CD4-positive, alpha-beta T cell treated with Interleukin-21 for 1 hour (primary cell): Measurements from ENCODE around the gene NAP1L4.
A peak's percentile ranks its signal among the peaks of the same experiment; 100 is the strongest.
"Not testable (repeated sequence)": the region's sequence is repeated elsewhere in the genome, so short reads cannot be mapped to it uniquely, and the experiment has no call there.

Experiments used
- DNase-seq: peaks from one replicate; pipeline ENCODE4 v3.0.0-alpha.2; 2020

The NAP1L4 gene

GRCh38 chr11:2955906-2956476, 36.1 kb downstream of the NAP1L4 start:
- no peak for DNase-seq

GRCh38 chr11:2954263-2954662, 37.9 kb downstream of the NAP1L4 start:
- DNase-seq, result no peak

GRCh38 chr11:2952290-2952689, 39.8 kb downstream of the NAP1L4 start:
- no peak for DNase-seq

DNA sequence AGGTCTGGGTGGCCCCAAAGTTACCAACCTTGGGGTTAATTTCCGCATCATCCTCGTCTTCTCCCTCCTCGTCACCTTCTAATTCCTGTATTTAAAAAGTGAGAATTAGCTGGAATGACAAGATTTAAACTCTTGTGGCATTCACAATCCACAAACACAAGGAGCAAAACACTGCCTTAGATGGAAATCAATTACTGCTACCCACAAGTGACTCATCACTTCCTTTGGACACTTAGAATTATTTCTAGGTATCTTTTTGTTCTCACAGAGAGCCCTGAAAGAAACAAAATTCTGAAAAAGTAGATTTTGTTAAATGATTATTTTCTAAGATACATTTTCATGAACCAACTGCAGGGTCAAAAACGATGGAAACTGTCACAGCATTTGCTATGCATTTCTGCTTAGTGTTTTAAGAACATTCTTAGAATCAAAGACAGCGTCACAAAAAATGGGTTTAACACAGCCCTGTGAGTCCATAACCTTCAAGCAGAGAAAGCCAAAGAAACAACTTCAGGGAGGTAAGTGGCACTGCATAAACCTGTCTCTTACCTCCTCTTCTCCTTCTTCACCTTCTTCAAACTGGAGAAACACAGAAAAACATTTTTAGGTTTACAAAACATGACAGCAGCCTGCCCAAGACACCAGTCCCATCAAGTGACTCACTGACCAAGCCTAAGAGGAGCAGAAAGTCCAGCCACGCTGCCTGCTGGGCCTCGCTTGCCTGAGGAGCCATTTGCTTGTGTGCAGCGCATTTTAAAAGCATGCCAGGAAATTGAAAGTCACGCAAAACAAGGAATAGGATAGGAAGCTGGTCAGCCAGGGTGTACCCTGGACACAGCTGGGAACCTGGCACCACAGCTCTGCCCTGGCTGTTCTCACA, 40.7 kb downstream of the NAP1L4 start:
- no peak for DNase-seq

DNA sequence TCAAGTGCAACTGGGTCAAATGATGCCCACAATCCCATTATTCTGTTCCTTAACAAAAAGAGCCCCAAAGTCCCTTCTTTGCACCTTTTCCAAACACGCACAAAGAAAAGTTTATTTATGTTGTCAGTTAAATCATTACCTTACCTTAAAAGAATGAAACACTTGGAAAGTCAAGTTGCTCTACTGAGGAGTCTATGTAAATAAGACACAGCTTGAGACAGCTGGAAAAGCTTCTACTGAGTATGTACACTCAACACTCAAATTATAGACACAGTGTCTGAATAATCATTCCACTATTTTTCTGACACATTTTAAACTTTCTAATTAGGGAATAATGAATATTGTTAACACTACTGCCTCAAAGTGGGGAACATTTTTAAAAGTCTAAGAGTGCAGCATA, 41.3 kb downstream of the NAP1L4 start:
- DNase-seq, result no peak

DNA sequence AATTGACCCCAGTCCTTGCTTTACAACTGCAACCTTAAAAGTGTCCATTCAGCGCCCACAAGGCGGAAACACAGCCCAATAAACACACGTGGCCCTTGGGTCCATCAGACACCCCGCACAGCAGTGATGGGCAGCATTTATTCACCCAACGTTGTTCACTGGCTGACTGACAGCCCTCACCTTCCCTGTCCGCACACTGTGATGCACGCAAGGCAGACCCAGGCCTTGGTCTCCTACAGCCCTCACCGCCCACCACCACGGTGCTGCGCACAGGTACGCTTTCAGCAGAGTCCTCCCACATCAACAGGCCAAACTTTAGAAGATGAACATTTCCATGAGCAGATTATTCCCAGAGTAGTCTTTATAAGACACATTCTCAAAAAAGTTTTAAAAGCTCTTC, 42.2 kb downstream of the NAP1L4 start:
- no peak for DNase-seq

GRCh38 chr11:2947744-2948143, 44.4 kb downstream of the NAP1L4 start:
- DNase-seq, result no peak

GRCh38 chr11:2945757-2946287, 46.3 kb downstream of the NAP1L4 start:
- DNase-seq, result no peak

- peak; percentile 42 for DNase-seq
Measured at GRCh38 chr11:2945031-2945756, 46.9 kb downstream of the NAP1L4 start.

DNA sequence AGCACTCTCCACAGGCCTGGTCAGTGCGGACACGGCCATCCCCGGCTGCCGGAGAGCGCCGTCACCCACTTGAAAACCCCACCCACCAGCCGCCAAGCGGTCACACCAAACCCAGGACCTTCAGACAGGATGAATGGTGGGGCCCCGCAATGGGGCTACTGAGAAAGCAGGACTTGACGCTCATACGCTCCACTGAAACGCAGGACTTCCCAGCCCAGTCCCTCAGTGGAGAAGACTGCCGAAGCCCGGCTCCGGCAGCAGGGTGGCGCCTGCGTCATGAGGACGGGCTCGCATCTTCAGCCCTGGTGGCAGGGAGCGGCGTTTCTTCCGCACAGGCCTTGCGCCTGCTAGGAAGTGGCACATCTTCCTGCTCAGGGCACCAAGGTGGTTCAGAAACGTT, 47.6 kb downstream of the NAP1L4 start:
- DNase-seq, result no peak

DNA sequence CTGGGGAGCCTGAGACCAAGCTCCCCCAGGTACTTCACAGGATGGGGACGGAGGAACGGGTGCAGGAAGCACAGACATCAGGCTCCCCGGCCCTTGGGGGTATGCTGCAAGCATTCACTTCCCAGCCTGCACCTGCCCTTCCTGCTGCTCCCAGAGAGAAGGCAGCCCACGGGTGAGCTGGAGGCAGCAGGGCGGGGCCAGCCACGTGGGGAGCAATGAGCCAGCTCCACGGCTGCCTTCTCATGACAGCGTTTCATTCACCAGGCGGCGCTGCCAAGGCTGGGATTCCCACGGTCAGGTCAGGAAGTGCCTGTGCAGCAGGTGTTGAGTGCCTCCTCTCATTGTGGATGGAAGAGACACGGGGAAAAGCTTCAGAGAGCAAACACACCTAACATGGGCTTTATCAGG, 48.4 kb downstream of the NAP1L4 start:
- DNase-seq, result no peak

- DNase-seq, result no peak
Measured at GRCh38 chr11:2942872-2943710, 49.0 kb downstream of the NAP1L4 start.

DNA sequence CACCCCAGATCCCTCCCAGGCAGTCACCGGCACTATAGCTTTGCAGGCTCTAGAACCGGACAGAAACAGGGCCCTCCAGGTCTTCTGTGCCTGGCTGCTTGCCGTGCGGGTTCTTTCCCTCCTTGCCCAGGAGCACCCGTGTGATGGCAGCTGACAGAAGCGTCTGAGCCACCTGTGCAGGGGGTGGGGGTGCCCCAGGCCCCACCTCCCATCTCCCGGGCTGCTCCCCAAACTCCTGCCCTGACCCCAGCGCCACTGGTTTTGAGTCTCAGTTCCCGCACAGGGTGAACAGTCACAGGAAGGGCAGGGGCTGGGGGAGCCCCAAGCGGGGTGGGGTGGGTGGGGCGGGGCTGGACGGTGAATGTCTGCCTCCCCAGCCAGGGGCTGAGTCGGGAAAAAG, 49.7 kb downstream of the NAP1L4 start:
- DNase-seq, result no peak

DNA sequence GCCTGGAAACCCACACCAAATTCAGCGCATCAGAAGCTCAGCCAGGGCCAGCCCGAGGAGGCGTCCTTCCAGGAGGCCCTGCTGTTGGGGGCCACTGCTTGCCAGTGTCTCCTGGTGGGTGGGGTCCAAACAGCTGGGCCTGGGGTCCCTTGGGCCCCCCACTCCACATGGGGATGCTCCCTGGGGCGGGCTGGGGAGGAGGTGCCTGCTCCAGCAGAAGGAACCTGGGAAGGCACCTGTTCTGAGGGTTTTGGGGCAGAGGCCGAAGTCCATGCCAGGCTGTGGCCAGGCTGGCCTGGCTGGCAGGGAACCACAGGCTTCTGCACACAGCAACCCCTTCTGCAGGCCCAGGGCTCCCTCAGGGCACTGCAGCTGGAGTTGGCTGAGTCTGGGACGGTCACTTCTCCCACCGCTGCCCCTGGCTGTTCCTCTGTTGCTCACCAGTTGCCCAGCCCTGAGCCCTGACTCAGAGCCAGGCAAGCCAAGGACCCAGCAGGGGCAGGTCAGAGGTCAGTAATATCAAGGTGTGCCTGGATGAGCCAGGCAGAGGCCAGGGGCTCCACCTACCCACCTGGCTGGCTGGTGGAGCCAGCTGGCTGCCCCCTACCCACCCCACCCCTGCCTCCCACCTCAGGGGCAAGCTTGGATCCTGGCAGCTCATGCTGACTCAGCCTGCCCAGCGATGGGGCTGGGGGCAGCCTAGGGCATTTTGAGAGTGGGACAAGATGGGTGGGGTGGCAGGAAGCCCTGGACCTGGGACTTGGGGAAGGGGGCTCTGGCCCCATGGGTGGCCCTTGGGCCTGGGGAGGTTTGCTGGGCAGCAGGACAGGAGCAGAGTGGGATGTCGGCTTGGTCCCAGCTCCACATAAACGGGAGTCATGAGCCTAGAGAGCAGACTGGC, 51.0 kb downstream of the NAP1L4 start:
- DNase-seq, result no peak

DNA sequence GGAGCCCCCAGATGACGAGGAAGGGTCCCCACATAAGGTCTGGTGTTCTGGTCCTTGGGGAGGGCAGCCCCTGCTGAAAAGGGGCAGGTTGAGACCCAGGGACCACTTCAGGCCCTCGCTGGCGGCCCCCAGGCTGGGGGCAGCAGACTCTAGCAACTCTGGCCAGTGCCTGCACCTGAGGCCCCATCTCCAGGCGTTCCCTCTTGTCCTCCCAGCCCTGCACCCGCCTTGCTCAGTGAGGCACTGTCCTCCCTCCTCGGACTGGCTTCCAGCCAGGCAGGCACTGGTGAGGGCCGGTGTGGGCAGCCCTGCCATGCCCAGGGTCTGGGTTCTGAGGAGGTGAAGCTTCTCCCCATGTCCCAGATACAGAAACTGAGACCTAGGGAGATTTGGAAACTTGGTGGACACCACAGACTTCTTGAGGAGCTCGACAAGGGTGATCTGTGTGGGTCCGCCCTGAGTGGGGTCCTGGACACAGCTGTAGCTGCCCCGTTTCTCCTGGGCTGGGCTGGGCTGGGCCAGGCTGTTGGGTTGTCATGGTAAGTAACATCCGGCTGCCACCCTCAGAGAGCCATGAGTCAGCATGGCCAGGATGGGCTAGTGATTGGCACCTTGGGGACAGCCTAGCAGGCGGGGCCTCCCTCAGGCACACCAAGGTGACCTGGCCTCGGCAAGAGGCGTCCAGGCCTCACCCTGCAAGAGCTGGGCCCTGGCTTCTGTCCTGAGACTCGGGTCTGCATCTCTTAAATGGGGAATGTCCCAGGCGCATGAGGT, 51.8 kb downstream of the NAP1L4 start:
- DNase-seq, result peak; percentile 58

GRCh38 chr11:2938458-2939418, 53.4 kb downstream of the NAP1L4 start:
- not testable (repeated sequence) for DNase-seq

DNA sequence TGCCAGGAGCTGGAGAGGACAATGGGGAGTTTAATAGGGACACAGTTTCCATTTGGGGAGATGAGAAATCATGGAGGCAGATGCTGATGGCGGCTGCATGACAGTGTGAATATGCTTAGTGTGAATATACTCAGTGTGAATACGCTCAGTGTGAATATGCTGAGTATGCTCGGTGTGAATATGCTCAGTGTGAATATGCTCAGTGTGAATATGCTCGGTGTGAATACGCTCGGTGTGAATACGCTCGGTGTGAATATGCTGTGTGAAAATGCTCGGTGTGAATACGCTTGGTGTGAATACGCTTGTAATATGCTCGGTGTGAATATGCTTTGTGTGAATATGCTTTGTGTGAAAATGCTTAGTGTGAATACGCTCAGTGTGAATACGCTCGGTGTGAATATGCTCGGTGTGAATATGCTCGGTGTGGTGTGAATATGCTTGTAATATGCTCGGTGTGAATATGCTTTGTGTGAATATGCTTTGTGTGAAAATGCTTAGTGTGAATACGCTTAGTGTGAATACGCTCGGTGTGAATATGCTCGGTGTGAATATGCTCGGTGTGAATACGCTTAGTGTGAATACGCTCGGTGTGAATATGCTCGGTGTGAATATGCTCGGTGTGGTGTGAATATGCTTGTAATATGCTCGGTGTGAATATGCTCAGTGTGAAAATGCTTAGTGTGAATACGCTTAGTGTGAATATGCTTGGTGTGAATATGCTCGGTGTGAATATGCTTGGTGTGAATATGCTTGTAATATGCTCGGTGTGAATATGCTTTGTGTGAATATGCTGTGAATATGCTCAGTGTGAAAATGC, 54.3 kb downstream of the NAP1L4 start:
- DNase-seq, result peak; percentile 23

- no peak for DNase-seq
Measured at GRCh38 chr11:2934611-2935239, 57.4 kb downstream of the NAP1L4 start.
